Activated naive CD4-positive, alpha-beta T cell treated with anti-CD3 and anti-CD28 coated beads, Interleukin-2, amount 10 ng/mL, durations not matched to agents 7 days and 5 days (primary cell): Measurements from ENCODE around the gene RHAG.
"Not testable (repeated sequence)": the region's sequence is repeated elsewhere in the genome, so short reads cannot be mapped to it uniquely, and the experiment has no call there.

Source experiments
- CTCF ChIA-PET: fragments of 350-600 bp; sonication (Branson Sonifier 250); formaldehyde crosslinking; loops from one replicate; lab custom pipeline; 2021; ENCODE audit warnings: antibody characterized with exemption; lab: Charles Lee
- DNase-seq: peaks from one replicate; pipeline ENCODE4 v3.0.0-alpha.2; 2020
- H3K27ac Mint-ChIP-seq: one replicate; pipeline ENCODE4 v1.8.0; 2021; ENCODE audit warnings: mild to moderate bottlenecking, moderate library complexity, mixed read lengths
- H3K27me3 Mint-ChIP-seq: one replicate; pipeline ENCODE4 v1.8.0; 2021; ENCODE audit warnings: mild to moderate bottlenecking, mixed read lengths
- H3K36me3 Mint-ChIP-seq: one replicate; pipeline ENCODE4 v1.8.0; 2021; ENCODE audit warnings: mixed read lengths
- H3K4me1 Mint-ChIP-seq: one replicate; pipeline ENCODE4 v1.8.0; 2021; ENCODE audit warnings: mixed read lengths
- H3K4me3 Mint-ChIP-seq: one replicate; pipeline ENCODE4 v1.8.0; 2021; ENCODE audit warnings: mild to moderate bottlenecking, moderate library complexity, mixed read lengths
- H3K9me3 Mint-ChIP-seq: one replicate; pipeline ENCODE4 v1.8.0; 2021; ENCODE audit warnings: mixed read lengths

RHAG gene

GRCh38 chr6:49648036-49648435 is 11.4 kb upstream of the RHAG start:
- Mint-ChIP-seq H3K36me3 (no peaks in the 10 kb centered on the region), H3K27me3 (no peaks in the 10 kb centered on the region), H3K4me3 (no peak overlapping the region), H3K9me3 (no peaks in the 10 kb centered on the region), H3K4me1 (no peaks in the 10 kb centered on the region), H3K27ac (no peak overlapping the region)
- CTCF ChIA-PET: no interaction called here
- DNase-seq: no peak

DNA sequence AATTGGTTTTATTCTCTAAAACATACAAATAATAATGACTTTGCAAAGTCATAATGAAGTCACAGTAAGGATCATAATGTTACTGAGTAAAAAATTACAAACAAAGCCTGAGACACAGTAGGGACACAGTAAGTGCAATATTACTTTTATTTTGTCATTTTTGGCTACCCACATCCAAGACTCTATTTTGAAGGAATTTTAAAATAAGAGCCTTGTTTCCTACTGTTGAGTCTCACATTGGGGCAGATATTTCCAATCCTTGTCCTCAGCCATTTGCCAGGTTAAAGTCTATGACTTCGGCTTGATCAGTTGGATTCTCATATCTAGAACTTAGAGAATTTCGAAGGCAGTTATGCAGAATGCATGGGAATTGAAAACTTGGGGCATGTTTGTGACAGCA is 10.8 kb upstream of the RHAG start:
- no peaks in the 10 kb centered on the region for H3K9me3 Mint-ChIP-seq
- CTCF ChIA-PET: no interaction called here
- no peak for DNase-seq
- H3K27ac Mint-ChIP-seq: no peak overlapping the region
- no peak overlapping the region for H3K4me3 Mint-ChIP-seq
- H3K36me3 Mint-ChIP-seq: no peaks in the 10 kb centered on the region
- no peaks in the 10 kb centered on the region for H3K27me3 Mint-ChIP-seq
- no peaks in the 10 kb centered on the region for H3K4me1 Mint-ChIP-seq

- Mint-ChIP-seq H3K27ac (no peak overlapping the region), H3K9me3 (no peaks in the 10 kb centered on the region), H3K27me3 (no peaks in the 10 kb centered on the region), H3K4me1 (no peaks in the 10 kb centered on the region), H3K36me3 (no peaks in the 10 kb centered on the region), H3K4me3 (no peak overlapping the region)
- no peak for DNase-seq
- CTCF ChIA-PET: no interaction called here
These were observed 10.3 kb upstream of the RHAG start for GRCh38 chr6:49646942-49647341.

DNA sequence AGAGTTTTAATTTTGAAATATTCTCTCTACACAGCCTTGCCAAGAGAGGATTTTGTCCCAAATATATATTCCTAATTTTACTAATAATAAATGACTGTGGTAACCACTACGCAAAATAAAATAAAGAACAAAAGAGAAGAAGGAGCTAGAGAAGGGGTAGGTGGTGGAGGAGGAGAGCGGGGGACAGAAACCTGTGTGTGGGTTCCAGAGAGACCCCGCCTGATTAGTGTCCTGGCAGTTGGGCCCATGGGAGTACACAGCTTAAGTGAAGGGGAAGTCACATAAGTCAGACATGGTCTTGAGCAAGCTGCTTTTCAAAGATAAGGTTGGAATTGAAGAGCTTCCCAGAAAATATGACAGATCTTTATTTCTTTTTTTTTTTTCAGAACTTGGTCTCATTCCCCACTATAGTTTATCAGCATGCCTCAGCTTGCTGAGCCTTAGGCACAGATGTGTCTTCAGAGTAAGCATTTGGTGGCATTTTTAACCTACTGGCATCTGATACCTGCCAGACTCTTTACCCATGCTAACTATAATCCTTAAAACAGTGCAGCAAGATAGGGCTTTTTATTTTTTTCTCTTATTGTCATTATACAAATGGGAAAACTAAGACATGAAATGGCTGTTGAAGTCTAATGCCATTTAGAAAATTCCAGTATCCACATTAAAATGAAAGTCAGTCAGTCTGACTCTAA is 9.6 kb upstream of the RHAG start:
- CTCF ChIA-PET: no interaction called here

DNA sequence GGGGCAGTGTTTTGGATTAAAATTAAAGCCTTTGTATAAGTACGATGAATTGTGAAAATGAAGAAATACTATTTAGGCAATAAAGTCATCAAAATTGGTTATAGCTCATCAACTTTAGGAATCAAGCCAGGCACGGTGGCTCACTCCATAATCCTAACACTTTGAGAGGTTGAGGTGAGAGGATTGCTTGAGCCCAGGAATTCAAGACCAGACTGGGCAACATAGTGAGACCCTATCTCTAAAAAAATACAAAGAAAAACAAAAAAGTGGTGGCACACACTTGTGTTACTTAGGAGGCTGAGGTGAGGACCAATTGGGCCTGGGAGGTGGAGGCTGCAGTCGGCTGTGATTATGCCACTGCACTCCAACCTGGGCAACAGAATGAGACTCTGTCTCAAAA is 8.5 kb upstream of the RHAG start:
- Mint-ChIP-seq H3K27me3 (no peaks in the 10 kb centered on the region), H3K36me3 (no peaks in the 10 kb centered on the region), H3K4me3 (no peak overlapping the region), H3K4me1 (no peaks in the 10 kb centered on the region), H3K27ac (no peak overlapping the region), H3K9me3 (no peaks in the 10 kb centered on the region)
- CTCF ChIA-PET: no interaction called here
- no peak for DNase-seq

More for the DNA sequence above, 9.6 kb upstream of the RHAG start:
- Mint-ChIP-seq H3K27me3 (no peaks in the 10 kb centered on the region), H3K36me3 (no peaks in the 10 kb centered on the region), H3K4me3 (no peak overlapping the region), H3K27ac (no peak overlapping the region), H3K4me1 (no peaks in the 10 kb centered on the region), H3K9me3 (no peaks in the 10 kb centered on the region)
- no peak for DNase-seq

GRCh38 chr6:49639177-49639817 is 2.7 kb upstream of the RHAG start:
- Mint-ChIP-seq H3K27me3 (no peaks in the 10 kb centered on the region), H3K4me1 (no peaks in the 10 kb centered on the region), H3K36me3 (no peaks in the 10 kb centered on the region), H3K9me3 (no peaks in the 10 kb centered on the region), H3K27ac (no peak overlapping the region), H3K4me3 (no peak overlapping the region)
- DNase-seq: no peak
- CTCF ChIA-PET: no interaction called here

DNA sequence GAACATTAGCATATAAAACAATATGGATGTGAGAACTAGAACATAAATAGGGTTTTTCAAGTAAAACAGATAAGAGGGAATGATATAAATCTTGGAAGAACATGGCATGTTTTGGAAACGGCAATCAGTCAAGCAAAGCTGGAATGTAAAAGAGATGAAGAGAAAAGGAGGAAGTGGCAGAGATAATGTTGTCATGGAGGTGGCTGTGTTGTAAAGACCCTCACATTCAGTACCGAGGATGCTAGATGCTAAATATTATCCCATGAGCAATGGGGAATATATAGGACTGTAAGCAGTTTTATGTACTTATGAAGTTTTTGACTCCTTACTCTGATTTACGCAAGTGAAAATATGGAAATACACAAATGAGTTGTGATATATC is 702 bp upstream of the RHAG start:
- no peaks in the 10 kb centered on the region for H3K9me3 Mint-ChIP-seq
- no peaks in the 10 kb centered on the region for H3K4me1 Mint-ChIP-seq
- H3K27me3 Mint-ChIP-seq: no peaks in the 10 kb centered on the region
- CTCF ChIA-PET: no interaction called here
- no peak overlapping the region for H3K27ac Mint-ChIP-seq
- DNase-seq: no peak
- no peaks in the 10 kb centered on the region for H3K36me3 Mint-ChIP-seq
- H3K4me3 Mint-ChIP-seq: no peak overlapping the region

DNA sequence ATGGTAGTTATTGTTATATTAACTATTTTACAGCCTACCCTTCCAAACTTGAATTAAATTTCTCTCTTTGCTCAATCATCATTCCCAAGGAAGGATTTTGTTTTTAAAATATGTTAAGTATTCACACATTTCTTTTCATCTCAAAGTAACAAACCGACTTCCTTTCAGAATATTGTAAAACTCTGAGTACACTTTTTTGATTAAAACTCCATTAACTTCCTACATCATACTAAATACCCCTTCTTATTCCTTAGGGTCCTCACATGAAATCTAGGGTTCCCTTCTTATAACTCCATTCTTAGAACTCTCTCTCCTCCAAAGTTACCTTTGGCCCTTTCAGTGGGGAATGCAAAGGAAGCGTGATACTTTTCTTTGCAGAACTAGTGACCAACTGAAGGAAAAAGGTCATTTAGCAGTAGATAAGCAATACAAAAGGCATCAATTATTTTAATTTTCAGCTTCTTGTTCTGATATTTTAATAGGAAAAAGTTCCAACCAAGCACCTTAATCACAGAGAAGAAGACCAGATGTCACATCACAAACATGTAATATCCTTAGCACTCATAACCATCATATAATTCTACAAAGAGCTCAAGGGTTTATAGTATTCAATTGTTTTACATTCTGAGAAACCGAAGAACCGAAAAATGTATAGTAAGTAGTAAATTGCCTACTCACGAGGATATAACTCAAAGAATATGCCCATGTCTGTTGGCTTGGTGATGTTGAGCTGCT is 494 bp downstream of the RHAG start:
- H3K27me3 Mint-ChIP-seq: no peaks in the 10 kb centered on the region
- H3K27ac Mint-ChIP-seq: no peak overlapping the region
- DNase-seq: no peak
- H3K36me3 Mint-ChIP-seq: no peaks in the 10 kb centered on the region
- no peaks in the 10 kb centered on the region for H3K4me1 Mint-ChIP-seq
- H3K9me3 Mint-ChIP-seq: no peaks in the 10 kb centered on the region
- H3K4me3 Mint-ChIP-seq: no peak overlapping the region
- CTCF ChIA-PET: interaction anchor here (1.2 kb wide), 1 partner anchor 11 kb away, joined by 3 read pairs; no protein-coding TSS in a partner anchor

DNA sequence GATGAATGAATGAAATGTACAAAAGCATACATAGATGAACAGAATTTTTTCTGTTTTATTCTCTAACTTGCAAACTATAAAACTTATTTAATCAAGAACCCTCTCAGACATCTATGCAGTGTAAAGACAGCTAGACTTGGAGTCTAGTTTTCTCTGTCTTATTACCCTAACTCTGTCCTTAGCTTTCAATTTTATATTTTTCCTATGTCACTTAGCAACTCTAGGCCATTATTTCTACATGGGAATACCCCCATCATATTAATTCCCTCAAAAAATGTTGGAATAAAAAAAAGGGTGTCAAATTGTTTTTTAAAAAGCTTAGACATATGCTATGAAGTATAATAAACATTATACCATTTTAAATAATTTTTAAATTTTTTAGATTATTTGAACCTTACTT is 1.2 kb downstream of the RHAG start:
- no peak overlapping the region for H3K27ac Mint-ChIP-seq
- H3K4me3 Mint-ChIP-seq: no peak overlapping the region
- no peaks in the 10 kb centered on the region for H3K27me3 Mint-ChIP-seq
- CTCF ChIA-PET: interaction anchor here (1.2 kb wide), 1 partner anchor 11 kb away, joined by 3 read pairs; no protein-coding TSS in a partner anchor
- no peaks in the 10 kb centered on the region for H3K4me1 Mint-ChIP-seq
- no peak for DNase-seq
- no peaks in the 10 kb centered on the region for H3K9me3 Mint-ChIP-seq
- no peaks in the 10 kb centered on the region for H3K36me3 Mint-ChIP-seq

GRCh38 chr6:49634836-49635218 is 1.8 kb downstream of the RHAG start:
- H3K4me1 Mint-ChIP-seq: no peaks in the 10 kb centered on the region
- no peaks in the 10 kb centered on the region for H3K9me3 Mint-ChIP-seq
- CTCF ChIA-PET: interaction anchor here (1.2 kb wide), 1 partner anchor 10 kb away, joined by 3 read pairs; no protein-coding TSS in a partner anchor
- no peaks in the 10 kb centered on the region for H3K27me3 Mint-ChIP-seq
- H3K4me3 Mint-ChIP-seq: no peak overlapping the region
- H3K36me3 Mint-ChIP-seq: no peaks in the 10 kb centered on the region
- H3K27ac Mint-ChIP-seq: no peak overlapping the region
- no peak for DNase-seq

GRCh38 chr6:49634092-49634835 is 2.4 kb downstream of the RHAG start:
- Mint-ChIP-seq H3K27me3 (no peaks in the 10 kb centered on the region), H3K9me3 (no peaks in the 10 kb centered on the region), H3K4me1 (no peaks in the 10 kb centered on the region), H3K36me3 (no peaks in the 10 kb centered on the region), H3K4me3 (no peak overlapping the region), H3K27ac (no peak overlapping the region)
- DNase-seq: no peak
- CTCF ChIA-PET: no interaction called here

GRCh38 chr6:49633541-49633940 is 3.1 kb downstream of the RHAG start:
- CTCF ChIA-PET: no interaction called here
- Mint-ChIP-seq H3K36me3 (no peaks in the 10 kb centered on the region), H3K27ac (no peak overlapping the region), H3K4me1 (no peaks in the 10 kb centered on the region), H3K9me3 (no peaks in the 10 kb centered on the region), H3K27me3 (no peaks in the 10 kb centered on the region), H3K4me3 (no peak overlapping the region)
- no peak for DNase-seq

DNA sequence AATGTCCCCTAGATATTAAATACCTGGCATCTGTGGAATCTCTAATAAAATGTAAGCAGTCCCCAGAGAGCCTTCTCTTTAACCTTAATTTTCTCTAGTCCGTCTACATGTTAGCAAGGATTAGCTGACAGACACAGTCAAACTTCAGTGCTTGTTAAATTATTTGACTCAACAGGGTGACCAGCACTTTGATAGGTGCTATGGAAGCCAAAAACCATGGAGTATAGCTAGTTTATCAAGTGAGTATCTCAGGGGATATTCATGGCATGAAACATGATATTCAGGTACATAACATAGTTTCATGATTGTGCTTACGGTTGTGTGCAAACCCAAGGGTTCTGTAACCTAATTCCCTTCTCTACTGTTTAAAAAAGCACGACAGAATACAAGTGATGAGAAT is 3.9 kb downstream of the RHAG start:
- no peak for DNase-seq
- H3K27me3 Mint-ChIP-seq: no peaks in the 10 kb centered on the region
- no peak overlapping the region for H3K4me3 Mint-ChIP-seq
- CTCF ChIA-PET: no interaction called here
- H3K36me3 Mint-ChIP-seq: no peaks in the 10 kb centered on the region
- no peaks in the 10 kb centered on the region for H3K9me3 Mint-ChIP-seq
- H3K4me1 Mint-ChIP-seq: no peaks in the 10 kb centered on the region
- no peak overlapping the region for H3K27ac Mint-ChIP-seq

DNA sequence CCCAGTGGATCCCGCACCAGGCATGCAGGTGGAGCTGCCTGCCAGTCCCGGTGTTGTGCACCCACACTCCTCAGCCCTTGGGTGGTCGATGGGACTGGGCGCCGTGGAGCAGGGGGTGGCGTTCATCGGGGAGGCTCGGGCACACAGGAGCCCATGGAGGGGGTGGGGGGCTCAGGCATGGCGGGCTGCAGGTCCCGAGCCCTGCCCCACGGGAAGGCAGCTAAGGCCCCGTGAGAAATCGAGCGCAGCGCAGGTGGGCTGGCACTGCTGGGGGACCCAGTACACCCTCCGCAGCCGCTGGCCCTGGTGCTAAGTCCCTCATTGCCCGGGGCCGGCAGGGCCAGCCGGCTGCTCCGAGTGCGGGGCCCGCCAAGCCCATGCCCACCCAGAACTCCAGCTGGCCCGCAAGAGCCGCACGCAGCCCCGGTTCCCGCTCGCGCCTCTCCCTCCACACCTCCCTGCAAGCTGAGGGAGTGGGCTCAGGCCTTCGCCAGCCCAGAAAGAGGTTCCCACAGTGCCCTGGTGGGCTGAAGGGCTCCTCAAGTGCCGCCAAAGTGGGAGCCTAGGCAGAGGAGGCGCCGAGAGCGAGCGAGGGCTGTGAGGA is 7.1 kb downstream of the RHAG start:
- CTCF ChIA-PET: interaction anchor here (1.1 kb wide), 1 partner anchor 220 kb away, joined by 3 read pairs; no protein-coding TSS in a partner anchor
- not testable (repeated sequence) for H3K36me3 Mint-ChIP-seq, H3K27ac Mint-ChIP-seq, H3K4me3 Mint-ChIP-seq, H3K9me3 Mint-ChIP-seq, H3K4me1 Mint-ChIP-seq, H3K27me3 Mint-ChIP-seq, DNase-seq
